ENCODE results near the gene TENT4B.

TENT4B gene

GRCh38 chr16:50155925-50156324 is 2.8 kb downstream of the TENT4B start:
- no peak overlapping the region for H3K27ac ChIP-seq
- TF ChIP-seq CTCF (IDR thresholded peaks at IDR 0.05) (no peak), ZFX (IDR thresholded peaks at IDR 0.05; ENCODE audit: borderline replicate concordance) (no peak)

GRCh38 chr16:50156590-50156989 is 3.5 kb downstream of the TENT4B start:
- no peak for TF ChIP-seq CTCF (IDR thresholded peaks at IDR 0.05)
- TF ChIP-seq ZFX (IDR thresholded peaks at IDR 0.05; ENCODE audit: borderline replicate concordance): no peak
- no peak overlapping the region for H3K27ac ChIP-seq

- H3K27ac ChIP-seq: no peak overlapping the region
- TF ChIP-seq CTCF (IDR thresholded peaks at IDR 0.05): no peak
- TF ChIP-seq ZFX (IDR thresholded peaks at IDR 0.05; ENCODE audit: borderline replicate concordance): no peak
These were observed 7.5 kb downstream of the TENT4B start for GRCh38 chr16:50160495-50161164.

- no peak overlapping the region for H3K27ac ChIP-seq
- TF ChIP-seq CTCF (IDR thresholded peaks at IDR 0.05): no peak
- TF ChIP-seq ZFX (IDR thresholded peaks at IDR 0.05; ENCODE audit: borderline replicate concordance): no peak
These were observed 8.8 kb downstream of the TENT4B start for GRCh38 chr16:50161950-50162349.

GRCh38 chr16:50165473-50165872 is 12.4 kb downstream of the TENT4B start:
- TF ChIP-seq ZFX (IDR thresholded peaks at IDR 0.05; ENCODE audit: borderline replicate concordance) (no peak), CTCF (IDR thresholded peaks at IDR 0.05) (no peak)
- no peak overlapping the region for H3K27ac ChIP-seq

GRCh38 chr16:50166511-50167500 is 13.7 kb downstream of the TENT4B start:
- no peak overlapping the region; the same call in 1 of the 2 replicates for H3K27ac ChIP-seq
- TF ChIP-seq CTCF (IDR thresholded peaks at IDR 0.05): no peak
- TF ChIP-seq ZFX (IDR thresholded peaks at IDR 0.05; ENCODE audit: borderline replicate concordance): no peak

- H3K27ac ChIP-seq: no peak overlapping the region; the same call in 1 of the 2 replicates
- TF ChIP-seq CTCF (IDR thresholded peaks at IDR 0.05) (no peak), ZFX (IDR thresholded peaks at IDR 0.05; ENCODE audit: borderline replicate concordance) (no peak)
These were observed 14.4 kb downstream of the TENT4B start for GRCh38 chr16:50167556-50167955.
